Prostate gland (tissue), 2 donors: ENCODE measurements around the gene BMP7. TPM values are rescaled to one million over a fixed set of nuclear protein-coding genes. Genes with fewer than 3 reads are reported as not detected.
"Not testable (repeated sequence)": the region's sequence is repeated elsewhere in the genome, so short reads cannot be mapped to it uniquely, and the experiment has no call there.

ENCODE experiments used
- DNase-seq: peaks from one replicate; pipeline ENCODE4 v3.0.0-alpha.2; 2019; ENCODE audit warnings: low spot score
- H3K27ac ChIP-seq, 2 donors: fragments of 200-600 bp; sonication (generic); 2 replicates each; pipeline ENCODE4 v1.5.1; 2017 to 2019
- H3K27me3 ChIP-seq: fragments of 200-600 bp; sonication (generic); replicated peaks from 2 replicates; pipeline ENCODE4 v1.5.1; 2019; ENCODE audit not compliant: insufficient read depth
- H3K36me3 ChIP-seq, 2 donors: fragments of 200-600 bp; sonication (generic); 1 replicate in 1 of 2; 2 replicates in 1 of 2; pipeline versions ENCODE4 v1.5.1 to v1.8.1; 2017 to 2019
- H3K4me1 ChIP-seq: fragments of 200-600 bp; sonication (generic); replicated peaks from 2 replicates; pipeline ENCODE4 v1.5.1; 2019
- H3K4me3 ChIP-seq, 2 donors: fragments of 200-600 bp; sonication (generic); 2 replicates each; pipeline ENCODE4 v1.5.1; 2017 to 2019
- H3K9me3 ChIP-seq: fragments of 200-600 bp; sonication (generic); 2 replicates; pipeline ENCODE4 v1.5.1; 2017
- POLR2A ChIP-seq: fragments of 450-650 bp; IDR thresholded peaks from one replicate; pipeline ENCODE4 v1.6.1; 2016; ENCODE audit warnings: antibody characterized with exemption, mild to moderate bottlenecking
- POLR2AphosphoS5 ChIP-seq: sonication (generic); formaldehyde crosslinking; IDR thresholded peaks from one replicate; pipeline ENCODE4 v1.6.1; 2017; ENCODE audit warnings: antibody characterized with exemption
- WGBS: methylation state at CpG from one replicate; pipeline ENCODE4 v1.1.5; 2018; 5-methylcytosine and 5-hydroxymethylcytosine counted together
- intact Hi-C: fragments of 100-400 bp; cut with DNase I; formaldehyde crosslinking; loops from one replicate; pipeline ENCODE4 v1.14.2; 2022
- total RNA-seq, 2 donors: library from RNA; depleted of rRNA; stranded (reverse); fragments of >200 nt; gene quantifications; one replicate each; pipeline ENCODE4 v1.1.0, GENCODE V29; 2016
- TF ChIP-seq, protein P1 (sequence below), 4 experiments: fragments of 200-600 bp in 2 of 4; fragments of 450-650 bp in 2 of 4; sonication (generic) in 2 of 4; IDR thresholded peaks; 1 replicate in 3 of 4; 2 replicates in 1 of 4; pipeline ENCODE4 v1.5.1; 2016 to 2019; ENCODE audit warnings: antibody characterized with exemption in 4 of 4, mild to moderate bottlenecking in 2 of 4, moderate library complexity in 2 of 4

BMP7 gene
- total RNA-seq, 2 donors from 2014 or later = 10.5 to 16.8 TPM

DNA sequence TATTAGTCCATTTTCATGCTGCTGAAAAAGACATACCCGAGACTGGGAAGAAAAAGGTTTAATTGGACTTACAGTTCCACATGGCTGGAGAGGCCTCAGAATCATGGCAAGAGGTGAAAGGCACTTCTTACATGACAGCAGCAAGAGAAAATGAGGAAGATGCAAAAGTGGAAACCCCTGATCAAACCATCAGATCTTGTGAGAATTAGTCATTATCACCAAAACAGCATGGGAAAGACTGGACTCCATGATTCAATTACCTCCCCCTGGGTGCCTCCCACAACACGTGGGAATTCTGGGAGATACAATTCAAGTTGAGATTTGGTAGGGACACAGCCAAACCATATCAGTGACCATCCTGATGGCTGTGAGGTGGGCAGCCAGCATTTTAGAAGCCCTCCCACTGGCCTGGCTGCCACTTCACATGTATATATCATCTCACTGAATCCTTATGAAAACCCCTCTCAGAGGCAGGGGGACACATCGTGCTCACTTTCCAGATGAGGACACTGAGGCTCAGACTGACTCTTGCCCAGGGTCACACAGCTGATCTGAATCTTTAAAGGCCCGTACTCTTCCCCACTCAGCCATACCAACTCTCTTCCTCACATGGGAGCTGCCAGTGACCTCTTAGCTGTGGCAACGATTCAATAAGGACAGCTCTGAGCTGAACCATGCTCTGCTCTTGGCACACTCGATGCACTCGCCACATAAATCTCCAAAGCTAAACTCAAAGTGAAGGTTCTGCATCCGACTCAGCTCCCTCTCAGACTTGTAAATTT lies 25.7 kb downstream of the BMP7 start:
- WGBS = 38% methylated on average over 8 of the region's 8 CpGs
- no peaks in the 10 kb centered on the region for H3K36me3 ChIP-seq
- H3K27ac ChIP-seq = no peak overlapping the region
- H3K4me3 ChIP-seq = no peak overlapping the region
- intact Hi-C loops = no loop called here
- no peak for DNase-seq
- no peaks in the 10 kb centered on the region for H3K27me3 ChIP-seq
- no peaks in the 10 kb centered on the region for H3K4me1 ChIP-seq
- no peaks in the 10 kb centered on the region for H3K9me3 ChIP-seq
- no peak for TF ChIP-seq POLR2A
- TF ChIP-seq, protein P1, sequence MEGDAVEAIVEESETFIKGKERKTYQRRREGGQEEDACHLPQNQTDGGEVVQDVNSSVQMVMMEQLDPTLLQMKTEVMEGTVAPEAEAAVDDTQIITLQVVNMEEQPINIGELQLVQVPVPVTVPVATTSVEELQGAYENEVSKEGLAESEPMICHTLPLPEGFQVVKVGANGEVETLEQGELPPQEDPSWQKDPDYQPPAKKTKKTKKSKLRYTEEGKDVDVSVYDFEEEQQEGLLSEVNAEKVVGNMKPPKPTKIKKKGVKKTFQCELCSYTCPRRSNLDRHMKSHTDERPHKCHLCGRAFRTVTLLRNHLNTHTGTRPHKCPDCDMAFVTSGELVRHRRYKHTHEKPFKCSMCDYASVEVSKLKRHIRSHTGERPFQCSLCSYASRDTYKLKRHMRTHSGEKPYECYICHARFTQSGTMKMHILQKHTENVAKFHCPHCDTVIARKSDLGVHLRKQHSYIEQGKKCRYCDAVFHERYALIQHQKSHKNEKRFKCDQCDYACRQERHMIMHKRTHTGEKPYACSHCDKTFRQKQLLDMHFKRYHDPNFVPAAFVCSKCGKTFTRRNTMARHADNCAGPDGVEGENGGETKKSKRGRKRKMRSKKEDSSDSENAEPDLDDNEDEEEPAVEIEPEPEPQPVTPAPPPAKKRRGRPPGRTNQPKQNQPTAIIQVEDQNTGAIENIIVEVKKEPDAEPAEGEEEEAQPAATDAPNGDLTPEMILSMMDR (IDR thresholded peaks at IDR 0.05) = no peak
- no peak for TF ChIP-seq POLR2AphosphoS5

DNA sequence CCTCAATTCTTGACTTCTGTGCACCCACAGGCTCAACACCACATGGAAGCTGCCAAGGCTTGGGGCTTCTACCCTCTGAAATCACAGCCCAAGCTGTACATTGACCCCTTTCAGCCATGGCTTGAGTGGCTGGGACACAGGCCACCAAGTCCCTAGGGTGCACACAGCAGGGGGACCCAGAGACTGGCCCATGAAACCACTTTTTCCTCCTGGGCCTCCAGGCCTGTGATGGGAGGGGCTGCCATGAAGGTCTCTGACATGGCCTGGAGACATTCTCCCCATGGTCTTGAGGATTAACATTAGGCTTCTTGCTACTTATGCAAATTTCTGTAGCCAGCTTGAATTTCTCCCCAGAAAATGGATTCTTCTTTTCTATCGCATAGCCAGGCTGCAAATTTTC lies 26.7 kb downstream of the BMP7 start:
- H3K9me3 ChIP-seq, H3K36me3 ChIP-seq, H3K27ac ChIP-seq, H3K4me1 ChIP-seq, H3K27me3 ChIP-seq, DNase-seq, intact Hi-C loops, H3K4me3 ChIP-seq: not testable (repeated sequence)
- WGBS = 100% methylated on average over 1 of the region's 1 CpG

DNA sequence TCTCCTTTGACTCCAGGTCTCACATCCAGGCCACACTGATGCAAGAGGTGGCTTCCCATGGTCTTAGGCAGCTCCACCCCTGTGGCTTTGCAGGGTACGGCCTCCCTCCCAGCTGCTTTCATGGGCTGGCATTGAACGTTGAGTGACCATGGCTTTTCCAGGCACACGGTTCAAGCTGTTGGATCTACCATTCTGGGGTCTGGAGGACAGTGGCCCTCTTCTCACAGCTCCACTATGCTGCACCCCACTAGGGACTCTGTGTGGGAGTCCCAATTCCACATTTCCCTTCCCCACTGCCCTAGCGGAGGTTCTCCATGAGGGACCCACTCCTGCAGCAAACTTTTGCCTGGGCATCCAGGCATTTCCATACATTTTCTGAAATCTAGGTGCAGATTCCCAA lies 27.1 kb downstream of the BMP7 start:
- DNase-seq, H3K4me1 ChIP-seq, H3K27me3 ChIP-seq, H3K36me3 ChIP-seq, intact Hi-C loops, H3K9me3 ChIP-seq, H3K4me3 ChIP-seq, H3K27ac ChIP-seq: not testable (repeated sequence)
- 71% methylated on average over 4 of the region's 4 CpGs for WGBS

DNA sequence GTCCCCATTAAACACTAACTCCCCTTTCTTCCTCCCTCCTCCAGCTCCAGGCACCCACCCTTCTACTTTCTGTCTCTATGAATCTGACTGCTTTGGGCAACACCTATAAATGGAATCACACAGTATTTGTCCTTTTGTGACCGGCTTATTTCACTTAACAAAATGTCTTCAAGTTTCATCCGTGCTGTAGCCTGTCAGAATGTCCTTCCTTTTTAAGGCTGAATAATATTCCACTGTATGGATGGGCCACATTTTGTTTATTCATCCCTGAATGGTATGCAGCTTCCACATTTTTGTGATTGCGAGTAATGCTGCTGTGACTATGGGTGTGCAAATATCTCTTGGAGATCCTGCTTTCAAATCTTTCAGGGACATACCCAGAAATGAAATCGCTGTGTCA lies 28.4 kb downstream of the BMP7 start:
- Histone ChIP-seq H3K4me3 (no peak overlapping the region), H3K36me3 (no peaks in the 10 kb centered on the region), H3K27me3 (no peaks in the 10 kb centered on the region), H3K4me1 (no peaks in the 10 kb centered on the region), H3K27ac (no peak overlapping the region), H3K9me3 (no peaks in the 10 kb centered on the region)
- DNase-seq = no peak
- TF ChIP-seq, protein P1 (IDR thresholded peaks at IDR 0.05) = no peak
- intact Hi-C loops = no loop called here
- WGBS = 93% methylated on average over 4 of the region's 4 CpGs

DNA sequence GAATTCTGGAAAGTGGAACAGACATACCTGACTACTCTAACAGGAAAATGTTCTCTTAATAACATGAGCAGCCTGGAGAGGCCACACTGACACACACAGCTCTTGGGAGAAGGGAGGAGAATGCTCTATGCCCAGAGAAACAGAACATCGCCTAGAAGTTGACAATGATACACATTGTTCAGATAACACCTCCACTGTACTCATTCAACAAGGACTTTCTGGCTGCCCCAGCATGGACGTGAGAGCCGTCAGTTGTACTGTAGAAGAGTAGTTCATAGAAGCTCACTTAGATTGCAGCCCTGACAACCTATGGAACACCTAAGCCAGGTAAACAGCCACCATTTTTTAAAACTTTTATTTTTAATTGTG lies 28.9 kb downstream of the BMP7 start:
- Histone ChIP-seq H3K9me3 (no peaks in the 10 kb centered on the region), H3K27ac (no peak overlapping the region), H3K36me3 (no peaks in the 10 kb centered on the region), H3K27me3 (no peaks in the 10 kb centered on the region), H3K4me1 (no peaks in the 10 kb centered on the region), H3K4me3 (no peak overlapping the region)
- intact Hi-C loops = no loop called here
- DNase-seq = no peak
- WGBS = 53% methylated on average over 3 of the region's 3 CpGs
- TF ChIP-seq POLR2AphosphoS5 = no peak
- TF ChIP-seq, protein P1 (IDR thresholded peaks at IDR 0.05) = no peak
- TF ChIP-seq POLR2A = no peak

DNA sequence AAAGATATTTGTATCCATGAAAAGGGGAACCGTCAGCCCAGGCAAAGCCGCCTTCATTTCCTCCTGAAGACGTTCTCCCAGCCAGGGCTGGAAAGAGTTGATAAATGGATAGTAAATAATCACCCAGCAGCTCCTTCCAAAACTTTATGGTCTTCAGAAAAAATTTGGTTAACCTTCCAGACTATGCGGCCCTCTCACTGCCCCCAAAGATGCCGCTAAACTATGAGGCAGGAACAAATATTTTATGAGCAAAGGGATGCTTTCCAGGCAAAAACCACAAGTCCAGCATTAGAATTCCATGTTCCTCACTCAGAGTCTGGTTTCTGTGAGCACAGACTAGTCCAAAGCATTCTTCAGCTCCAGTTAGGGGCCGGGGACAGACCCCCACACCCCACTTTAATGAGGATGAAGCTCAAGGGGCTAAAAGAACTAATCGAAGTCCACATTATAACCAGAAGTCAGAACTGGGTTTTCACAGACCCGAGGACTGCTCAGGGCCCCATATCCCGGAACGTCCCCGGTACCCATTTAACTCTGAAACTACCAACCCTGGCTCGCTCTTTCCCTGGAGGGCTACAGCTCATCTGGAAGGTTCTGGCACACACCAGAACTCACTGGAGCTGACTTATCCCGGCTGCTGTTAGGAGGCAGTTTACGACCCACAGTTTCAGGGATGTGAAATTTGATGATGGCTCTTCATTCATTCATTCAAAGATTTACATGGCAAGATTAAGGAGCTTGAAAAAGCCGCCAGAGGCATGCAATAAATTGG lies 29.4 kb downstream of the BMP7 start:
- Histone ChIP-seq H3K4me1 (no peaks in the 10 kb centered on the region), H3K27me3 (no peaks in the 10 kb centered on the region), H3K27ac (no peak overlapping the region), H3K4me3 (no peak overlapping the region), H3K9me3 (no peaks in the 10 kb centered on the region), H3K36me3 (no peaks in the 10 kb centered on the region)
- 20% methylated on average over 15 of the region's 15 CpGs for WGBS
- no peak for TF ChIP-seq POLR2A
- TF ChIP-seq, protein P1 (IDR thresholded peaks at IDR 0.05) = no peak
- TF ChIP-seq POLR2AphosphoS5 = no peak
- no peak for DNase-seq
- intact Hi-C loops = no loop called here
